HG03439 (cell line): ENCODE results near the gene DPP7.

Experiments used
- ATAC-seq: cut with Tn5 transposase; IDR thresholded peaks from one replicate; pipeline ENCODE4 v1.9.1; 2021; ENCODE audit warnings: mild to moderate bottlenecking, moderate library complexity; ENCODE audit not compliant: unreplicated experiment

Gene DPP7

DNA sequence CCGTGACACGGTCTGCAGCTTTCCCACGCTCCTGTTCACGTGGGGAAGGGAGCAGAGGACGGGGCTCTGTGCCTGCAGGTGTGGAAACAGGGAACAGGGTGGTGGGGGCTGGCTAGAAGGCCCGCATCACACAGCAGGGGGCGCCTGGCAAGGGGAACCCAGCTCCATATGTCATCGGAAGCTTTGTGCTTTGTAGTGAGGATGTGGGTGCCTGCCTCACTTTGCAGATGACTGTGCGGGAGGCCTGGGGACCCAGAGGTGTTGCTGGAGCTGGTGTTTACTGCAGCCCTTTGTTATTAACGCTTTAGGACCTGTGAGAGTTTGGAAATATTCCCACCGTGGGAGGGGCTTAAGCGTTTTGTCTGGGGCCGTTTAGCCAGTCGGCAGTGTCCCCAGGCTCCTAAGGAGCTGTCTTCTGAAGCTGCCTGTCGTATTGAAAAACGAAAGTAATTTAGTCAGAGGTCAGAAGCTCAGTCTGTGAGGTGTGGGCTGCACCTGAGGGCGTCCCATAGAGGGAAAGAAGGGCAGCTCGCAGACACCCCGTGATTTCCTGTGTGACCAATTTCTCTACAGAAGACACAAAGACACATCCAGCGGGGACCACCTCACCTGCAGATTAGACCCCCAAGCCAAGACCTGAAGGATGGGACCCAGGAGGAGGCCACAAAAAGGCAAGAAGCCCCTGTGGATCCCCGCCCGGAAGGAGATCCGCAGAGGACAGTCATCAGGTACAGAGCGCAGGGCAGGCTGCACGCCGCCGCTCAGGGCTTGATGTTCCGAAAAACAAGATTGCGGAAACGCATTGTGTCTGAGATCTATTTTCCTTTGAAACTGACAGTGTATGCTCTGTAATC is 18.6 kb downstream of the DPP7 start:
- peak; percentile 83 for ATAC-seq

- no peak for ATAC-seq
These were observed 25.1 kb downstream of the DPP7 start for GRCh38 chr9:137089232-137089947.

- ATAC-seq, result no peak
These were observed 26.4 kb downstream of the DPP7 start for GRCh38 chr9:137088121-137088520.

GRCh38 chr9:137087409-137087925 is 27.1 kb downstream of the DPP7 start:
- peak; percentile 2 for ATAC-seq

DNA sequence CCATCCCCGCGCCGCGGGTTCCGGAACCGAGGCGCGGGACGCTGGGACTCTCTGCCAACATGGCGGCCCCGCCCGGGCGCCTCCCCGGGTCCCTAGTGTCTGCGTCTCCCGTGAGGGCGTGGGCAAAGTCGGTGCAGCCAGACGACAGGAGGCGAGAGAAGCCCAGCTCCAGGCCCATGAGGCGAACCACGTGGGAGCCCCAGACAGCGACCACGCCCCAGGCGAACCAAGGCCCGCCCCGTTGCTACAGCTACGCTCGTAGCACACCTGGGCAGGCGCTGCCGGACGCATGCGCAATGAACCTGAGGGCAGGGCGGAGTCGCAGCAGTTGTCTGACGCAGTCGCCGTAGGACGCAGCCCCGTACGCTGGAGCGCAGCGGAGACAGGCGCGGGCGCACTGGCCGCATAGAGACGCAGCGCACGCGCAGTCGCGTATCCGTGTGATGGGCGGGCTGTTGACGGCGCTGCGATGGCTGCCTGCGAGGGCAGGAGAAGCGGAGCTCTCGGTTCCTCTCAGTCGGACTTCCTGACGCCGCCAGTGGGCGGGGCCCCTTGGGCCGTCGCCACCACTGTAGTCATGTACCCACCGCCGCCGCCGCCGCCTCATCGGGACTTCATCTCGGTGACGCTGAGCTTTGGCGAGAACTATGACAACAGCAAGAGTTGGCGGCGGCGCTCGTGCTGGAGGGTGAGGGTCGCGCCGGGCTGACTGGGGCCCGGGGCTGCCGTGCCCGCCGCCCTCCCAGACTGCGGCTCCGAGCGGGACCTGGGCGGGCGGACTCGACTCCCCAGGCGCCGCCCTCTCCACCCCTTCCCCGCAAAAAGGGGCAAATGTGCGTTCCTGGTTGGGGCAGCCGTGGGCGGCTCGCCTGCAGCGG is 27.8 kb downstream of the DPP7 start, which contains the start of gene MAN1B1:
MAN1B1 (plus strand) TSS at position 455 of the 878 bp plus-strand sequence; CDS start at position 470, 15 bp downstream.
- peak; percentile 78 for ATAC-seq

GRCh38 chr9:137085920-137086530 is 28.5 kb downstream of the DPP7 start:
- peak; percentile 13 for ATAC-seq

DNA sequence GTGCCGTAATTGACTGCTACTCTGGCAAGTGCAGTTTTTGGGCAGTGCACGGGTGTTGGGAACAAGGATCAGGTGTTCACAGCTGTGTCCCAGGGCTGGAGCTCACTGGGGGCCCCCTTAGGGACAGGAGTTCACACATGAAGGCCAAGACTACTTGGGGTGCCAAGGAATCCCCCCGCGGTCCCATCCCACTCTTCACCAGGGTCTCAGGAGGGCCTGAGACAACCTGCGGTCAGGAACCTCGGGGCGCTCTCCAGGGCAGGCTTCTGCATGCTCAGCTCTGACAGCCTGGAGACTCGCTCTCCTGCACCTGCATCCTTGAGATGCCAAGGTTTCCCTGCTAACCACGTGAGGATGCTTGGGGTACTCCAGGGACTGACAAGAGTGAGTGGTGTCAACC is 30.0 kb downstream of the DPP7 start:
- no peak for ATAC-seq

DNA sequence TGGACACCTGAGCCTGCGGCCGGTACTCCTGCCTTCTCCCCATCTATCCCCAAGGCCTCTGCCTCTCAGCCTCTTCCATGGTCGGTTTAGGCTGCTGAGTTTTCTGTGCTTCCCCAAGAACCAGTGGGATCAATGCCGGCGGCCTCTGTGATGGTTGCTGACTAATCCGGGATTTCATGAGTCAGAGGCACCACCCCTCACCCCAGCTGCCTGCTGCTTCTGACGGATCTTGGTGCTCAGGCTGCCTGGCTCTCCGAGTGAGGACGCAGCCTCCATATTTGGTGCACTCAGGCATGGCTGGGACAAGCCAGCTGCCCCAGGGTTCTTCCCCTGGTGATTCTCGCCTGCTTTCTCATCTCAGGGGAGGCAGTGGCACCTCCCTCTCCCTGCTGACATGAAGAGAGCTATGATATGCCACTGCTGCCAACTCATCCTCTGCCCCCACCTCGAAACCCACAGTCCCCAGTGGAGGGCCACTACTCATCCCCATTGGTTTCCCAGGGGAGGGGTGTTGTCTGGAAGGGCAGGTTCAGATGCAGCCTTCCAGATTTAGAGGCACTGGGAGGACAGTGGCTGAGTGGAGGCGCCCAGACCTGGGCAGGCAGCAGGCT is 31.0 kb downstream of the DPP7 start:
- ATAC-seq, result no peak

DNA sequence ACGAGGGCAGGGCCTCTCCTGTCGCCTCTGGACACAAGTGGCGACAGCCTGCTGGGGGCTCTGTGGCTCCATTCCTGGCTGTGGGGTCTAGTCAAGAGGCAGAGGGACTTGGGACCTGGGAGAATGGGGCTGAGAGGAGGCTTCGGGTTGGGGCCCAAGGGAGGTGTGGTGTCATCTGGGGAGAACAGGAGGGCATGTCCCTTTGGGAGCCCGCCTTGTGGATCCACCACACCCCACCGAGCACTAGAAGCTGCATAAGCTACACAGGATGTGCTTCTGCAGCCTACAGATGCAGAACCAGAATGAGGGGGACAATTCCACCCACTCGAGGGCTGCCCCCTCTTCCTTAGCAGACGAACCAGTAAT is 31.6 kb downstream of the DPP7 start:
- ATAC-seq, result no peak

GRCh38 chr9:137082222-137082924 is 32.2 kb downstream of the DPP7 start:
- ATAC-seq, result no peak

DNA sequence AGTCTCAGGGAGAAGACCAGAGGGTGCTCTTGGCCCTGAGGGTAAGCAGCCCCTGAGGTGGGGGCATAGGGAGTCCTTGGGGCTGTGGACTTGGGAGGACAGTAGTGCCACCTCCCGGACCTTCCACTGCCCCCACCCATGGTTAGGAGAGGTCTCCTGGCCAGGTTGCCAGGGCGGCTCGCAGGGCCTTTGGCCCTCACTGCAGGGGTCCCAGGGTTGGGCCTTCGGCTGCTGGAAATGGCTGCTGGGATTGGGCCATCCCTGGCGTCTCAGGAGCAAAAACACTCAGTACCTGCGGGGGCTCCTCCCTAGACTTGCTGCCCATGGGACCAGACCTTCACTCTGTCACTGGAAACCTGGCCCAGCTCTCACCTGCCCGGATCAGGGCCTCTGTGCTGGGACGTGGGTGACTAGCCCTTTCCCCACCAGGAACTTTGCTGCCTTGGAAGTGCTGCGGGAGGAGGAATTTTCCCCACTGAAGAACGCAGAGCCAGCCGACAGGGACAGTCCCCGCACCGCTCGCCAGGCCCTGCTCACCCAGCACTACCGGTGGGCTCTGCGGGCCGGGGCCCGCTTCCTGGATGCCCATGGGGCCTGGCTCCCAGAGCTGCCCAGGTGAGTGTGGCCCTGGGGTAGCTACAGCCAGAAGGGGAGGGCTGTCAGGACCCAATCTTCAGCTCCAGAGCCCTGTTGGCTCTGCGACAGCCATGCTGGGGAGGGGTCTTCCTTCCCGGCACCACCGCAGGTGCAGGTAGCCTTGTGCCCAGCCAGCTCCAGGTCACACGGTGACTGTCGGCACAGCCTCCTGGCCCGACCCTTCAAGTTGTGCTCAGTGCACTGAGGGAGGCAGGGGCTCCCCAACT is 34.0 kb downstream of the DPP7 start:
- no peak for ATAC-seq

DNA sequence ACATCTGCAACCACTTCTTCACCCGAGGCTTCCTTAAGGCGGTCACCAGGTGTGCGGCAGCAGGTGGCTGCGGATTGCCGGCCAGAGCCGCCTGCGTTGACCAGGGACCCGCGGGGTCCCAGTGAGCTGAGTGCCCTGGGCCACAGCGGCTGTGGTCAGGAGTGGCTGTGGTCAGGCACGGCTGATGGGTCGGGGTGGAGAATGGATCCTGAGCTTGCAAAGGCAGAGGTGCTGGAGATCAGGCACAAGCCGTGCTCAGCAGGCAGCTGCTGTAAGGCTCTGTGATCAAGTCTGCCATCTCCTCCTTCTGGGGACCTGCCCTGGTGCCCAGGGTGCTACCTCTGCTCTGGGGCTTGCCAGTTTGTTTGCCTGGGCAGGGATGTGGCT is 35.1 kb downstream of the DPP7 start:
- ATAC-seq, result no peak

DNA sequence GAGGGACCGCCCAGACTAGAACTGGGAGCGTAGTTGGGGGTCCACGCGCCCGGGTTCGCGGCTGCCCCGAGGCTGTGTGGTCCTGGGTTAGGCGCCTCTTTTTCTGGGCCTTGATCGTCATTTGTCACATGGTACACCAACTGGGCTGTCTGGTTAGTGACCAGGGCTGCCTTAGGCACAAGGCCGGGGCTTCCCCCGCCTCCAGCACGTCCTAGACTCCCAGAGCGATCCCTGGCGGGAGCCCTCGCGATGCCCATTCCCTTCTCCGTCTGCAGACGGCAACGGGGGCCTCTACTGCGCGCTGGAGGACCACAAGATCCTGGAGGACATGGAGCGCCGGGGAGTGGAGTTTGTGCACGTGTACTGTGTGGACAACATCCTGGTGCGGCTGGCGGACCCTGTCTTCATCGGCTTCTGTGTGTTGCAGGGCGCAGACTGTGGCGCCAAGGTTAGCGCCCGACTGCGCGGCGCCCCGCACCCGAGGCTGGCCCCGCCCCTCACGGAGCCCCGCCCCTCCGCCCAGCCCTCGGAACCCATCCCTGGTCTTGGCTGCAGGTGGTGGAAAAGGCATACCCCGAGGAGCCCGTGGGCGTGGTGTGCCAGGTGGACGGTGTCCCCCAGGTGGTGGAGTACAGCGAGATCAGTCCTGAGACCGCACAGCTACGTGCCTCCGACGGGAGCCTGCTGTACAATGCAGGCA is 35.7 kb downstream of the DPP7 start:
- no peak for ATAC-seq

DNA sequence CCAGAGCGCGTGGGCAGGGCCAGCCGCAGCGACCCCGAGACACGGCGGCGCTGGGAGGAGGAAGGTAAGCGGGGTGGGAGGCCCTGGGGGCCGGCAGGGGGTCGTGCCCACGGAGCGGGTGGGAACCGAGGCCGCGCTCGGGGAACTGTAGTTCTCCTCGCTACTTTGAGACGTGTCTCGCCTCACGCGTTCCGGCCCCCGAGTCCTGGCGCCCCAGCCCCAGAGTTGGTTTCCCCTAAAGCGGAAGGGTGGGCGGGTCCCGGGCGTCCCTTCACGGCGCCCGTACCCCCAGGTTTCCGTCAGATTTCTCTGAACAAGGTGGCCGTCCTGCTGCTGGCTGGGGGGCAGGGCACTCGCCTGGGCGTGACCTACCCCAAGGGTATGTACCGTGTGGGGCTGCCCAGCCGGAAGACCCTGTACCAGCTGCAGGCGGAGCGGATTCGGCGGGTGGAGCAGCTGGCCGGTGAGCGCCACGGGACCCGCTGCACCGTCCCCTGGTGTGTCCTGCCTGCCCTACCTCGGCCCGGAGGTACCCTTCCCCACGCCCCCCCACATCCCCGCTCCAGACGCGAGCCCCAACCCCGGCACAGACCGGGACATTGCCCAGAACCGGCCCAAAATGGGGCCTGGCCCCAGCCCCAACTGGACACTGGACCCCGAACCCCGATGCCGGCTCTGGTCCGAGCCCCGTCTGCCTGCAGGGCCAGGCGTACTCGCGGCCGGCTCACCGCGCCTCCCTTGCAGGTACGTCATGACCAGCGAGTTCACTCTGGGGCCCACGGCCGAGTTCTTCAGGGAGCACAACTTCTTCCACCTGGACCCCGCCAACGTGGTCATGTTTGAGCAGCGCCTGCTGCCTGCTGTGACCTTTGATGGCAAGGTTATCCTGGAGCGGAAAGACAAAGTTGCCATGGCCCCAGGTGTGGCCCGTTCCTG is 36.5 kb downstream of the DPP7 start:
- no peak for ATAC-seq

DNA sequence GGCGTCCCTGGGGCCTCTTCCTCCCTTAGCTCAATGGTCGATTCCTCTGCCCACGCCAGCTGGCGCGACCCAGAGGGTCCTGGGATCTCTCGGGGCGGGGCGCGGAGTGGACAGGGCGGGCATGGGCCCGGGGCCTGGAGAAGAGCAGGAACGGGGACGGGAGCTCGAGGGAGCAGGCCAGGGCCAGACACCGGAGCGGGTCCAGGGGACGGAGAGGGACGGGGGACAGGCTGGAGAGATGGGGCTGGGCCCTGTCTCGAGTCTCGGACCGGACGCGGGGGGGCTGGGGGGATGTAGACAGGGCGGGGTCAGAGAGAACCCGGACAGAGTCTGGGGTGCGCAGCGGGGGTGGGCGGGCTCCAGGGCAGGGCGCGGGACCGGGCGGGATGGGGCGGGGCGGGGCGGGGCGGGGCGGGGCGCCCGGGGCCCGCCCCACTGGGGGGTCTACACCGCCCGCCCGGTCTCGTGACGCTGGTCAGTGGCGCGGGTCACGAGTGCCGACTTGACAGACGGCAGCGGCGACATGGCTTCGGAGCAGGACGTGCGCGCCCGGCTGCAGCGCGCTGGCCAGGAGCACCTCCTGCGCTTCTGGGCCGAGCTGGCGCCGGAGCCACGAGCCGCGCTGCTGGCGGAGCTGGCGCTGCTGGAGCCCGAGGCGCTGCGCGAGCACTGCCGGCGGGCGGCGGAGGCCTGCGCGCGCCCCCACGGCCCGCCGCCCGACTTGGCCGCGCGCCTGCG is 37.4 kb downstream of the DPP7 start, which contains the start of gene UAP1L1:
UAP1L1 (plus strand) TSS at position 508 of the 738 bp plus-strand sequence; CDS start at position 524, 16 bp downstream.
- ATAC-seq, result no peak

DNA sequence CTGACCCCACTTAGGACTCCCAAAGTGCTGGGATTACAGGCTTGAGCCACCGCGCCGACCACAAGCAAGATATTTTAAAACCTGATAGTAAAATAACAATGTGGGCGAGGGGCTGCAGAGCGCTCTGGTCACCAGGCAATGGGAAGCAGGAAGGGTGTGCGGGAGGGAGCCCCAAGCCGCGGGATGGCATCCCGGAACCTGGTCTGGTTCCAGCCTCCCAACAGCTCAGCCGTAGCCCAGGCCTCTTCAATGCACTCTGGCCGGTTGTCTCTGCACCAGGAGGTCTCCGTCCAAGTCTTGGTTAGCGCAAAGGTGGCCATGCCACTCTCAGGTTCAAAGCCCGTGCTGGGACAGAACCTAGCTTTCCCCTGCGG is 37.9 kb downstream of the DPP7 start:
- no peak for ATAC-seq
